K562 (cell line): ENCODE data around the gene CHAF1A. TPM values are rescaled to one million over a fixed set of nuclear protein-coding genes. Genes with fewer than 3 reads are reported as not detected.

Source experiments
- ATAC-seq: fragments of 200-7000 bp; cut with Tn5 transposase; 3 replicates; pipeline ENCODE4 v1.9.1; 2020; ENCODE audit warnings: moderate library complexity
- BruUV-seq: library from RNA; stranded (reverse); fragments of 400-500 nt; replicated peaks from 2 replicates; lab custom pipeline; 2021; lab: Mats Ljungman, UMichigan
- CTCF ChIA-PET: fragments of 300-600 bp; formaldehyde crosslinking; extraction: SDS; loops from one replicate; lab custom pipeline; 2021; ENCODE audit warnings: low intra/inter-chr PET ratio; lab: Yijun Ruan, JAX
- POLR2A ChIA-PET: fragments of 300-600, 350-650 bp; sonication (Branson Sonifier 250); formaldehyde crosslinking; extraction: SDS; loops from one replicate; lab custom pipeline; 2021; ENCODE audit warnings: antibody characterized with exemption, inconsistent platforms; lab: Yijun Ruan, JAX
- DNase-seq, 4 experiments: peaks; one replicate each; pipeline versions ENCODE4 v3.0.0 to v3.0.0-alpha.2; 2011 to 2018; ENCODE audit warnings: low spot score in 3 of 4, mixed read lengths in 3 of 4; ENCODE audit errors: extremely low read depth in 1 of 4
- FAIRE-seq: peaks from 2 replicates; lab custom pipeline; 2011; peaks lifted over from hg19 to GRCh38; lab: Jason Lieb, UNC
- H2AFZ ChIP-seq: 2 replicates; pipeline ENCODE4 v1.6.0; 2011; ENCODE audit warnings: low read depth, low read length, control low read depth, inconsistent platforms
- H3K27ac ChIP-seq: fragments of 200-600 bp; 3 replicates; pipeline ENCODE4 v1.8.0; 2011; ENCODE audit warnings: low read depth, mild to moderate bottlenecking, control low read depth, inconsistent platforms, low read length, moderate library complexity, mixed read lengths; ENCODE audit errors: extremely low read depth
- H3K27me3 ChIP-seq, 2 experiments: fragments of 300-600 bp in 1 of 2; 2 replicates in 1 of 2; 3 replicates in 1 of 2; pipeline versions ENCODE4 v1.6.0 to v1.8.0; 2011; ENCODE audit warnings: inconsistent platforms in 2 of 2, low read length in 2 of 2, mild to moderate bottlenecking in 1 of 2, mixed read lengths in 1 of 2, moderate library complexity in 1 of 2; ENCODE audit not compliant: control insufficient read depth in 2 of 2, insufficient read depth in 2 of 2
- H3K36me3 ChIP-seq: fragments of 300-600 bp; 3 replicates; pipeline ENCODE4 v1.8.0; 2011; ENCODE audit warnings: mild to moderate bottlenecking, low read length, inconsistent platforms; ENCODE audit not compliant: control insufficient read depth, insufficient read depth
- H3K4me1 ChIP-seq, 2 experiments: fragments of 200-600 bp in 1 of 2; replicated peaks in 1 of 2; 2 replicates in 1 of 2; 3 replicates in 1 of 2; pipeline versions ENCODE4 v1.5.1 to v1.8.0; 2011; ENCODE audit warnings: inconsistent platforms in 2 of 2, low read length in 2 of 2, mild to moderate bottlenecking in 1 of 2, mixed read lengths in 1 of 2, moderate library complexity in 1 of 2; ENCODE audit not compliant: control insufficient read depth in 2 of 2, insufficient read depth in 2 of 2
- H3K4me2 ChIP-seq: 2 replicates; pipeline ENCODE4 v1.6.1; 2011; ENCODE audit warnings: low read length, control low read depth, inconsistent platforms, mixed read lengths; ENCODE audit not compliant: insufficient read depth
- H3K4me3 ChIP-seq: fragments of 200-600 bp; sonication (generic), shearing (Covaris generic); 2 replicates; pipeline ENCODE4 v1.5.1; 2016; ENCODE audit warnings: control low read depth, inconsistent platforms
- H3K79me2 ChIP-seq: fragments of 200-600 bp; 3 replicates; pipeline ENCODE4 v1.8.0; 2011; ENCODE audit warnings: low read length, inconsistent platforms; ENCODE audit not compliant: control insufficient read depth, insufficient read depth
- H3K9ac ChIP-seq, 2 experiments: 2 replicates each; pipeline versions ENCODE4 v1.6.0 to v1.6.1; 2011; ENCODE audit warnings: low read depth in 2 of 2, low read length in 2 of 2, control low read depth in 1 of 2, inconsistent platforms in 1 of 2, mild to moderate bottlenecking in 1 of 2, mixed read lengths in 1 of 2; ENCODE audit not compliant: insufficient read depth in 1 of 2
- H3K9me1 ChIP-seq: one replicate; pipeline ENCODE4 v1.6.0; 2011; ENCODE audit warnings: inconsistent platforms, mild to moderate bottlenecking, low read length, moderate library complexity; ENCODE audit not compliant: control insufficient read depth, insufficient read depth
- H3K9me3 ChIP-seq: replicated peaks from 2 replicates; pipeline ENCODE4 v1.5.1; 2011; ENCODE audit warnings: low read depth, low read length, inconsistent platforms; ENCODE audit not compliant: control insufficient read depth, insufficient read depth
- H4K20me1 ChIP-seq: replicated peaks from 2 replicates; pipeline ENCODE4 v1.6.1; 2011; ENCODE audit warnings: low read length, inconsistent platforms, mixed read lengths; ENCODE audit not compliant: control insufficient read depth, insufficient read depth
- BRD9 ChIP-seq: fragments of 450-650 bp; IDR thresholded peaks from 2 replicates; pipeline ENCODE4 v1.6.1; 2018; ENCODE audit warnings: low read depth; ENCODE audit not compliant: partially characterized antibody
- EGR1 ChIP-seq: fragments of 450-650 bp; conservative IDR thresholded peaks from 2 replicates; pipeline ENCODE4 v1.6.1; 2017; ENCODE audit warnings: mild to moderate bottlenecking
- FOXM1 ChIP-seq, 2 experiments: fragments of 450-650 bp in 1 of 2; sonication (generic) in 1 of 2; formaldehyde crosslinking in 1 of 2; IDR thresholded peaks; 2 replicates each; pipeline versions ENCODE4 v1.6.1 to v1.9.0; 2017 to 2022; ENCODE audit warnings: low read depth in 2 of 2, mild to moderate bottlenecking in 2 of 2, missing genetic modification reagents in 1 of 2, moderate library complexity in 1 of 2
- GATAD2A ChIP-seq: fragments of 450-650 bp; IDR thresholded peaks from 2 replicates; pipeline ENCODE4 v1.6.1; 2017
- KLF10 ChIP-seq: fragments of 250-450 bp; sonication (Bioruptor Pico); IDR thresholded peaks from 2 replicates; pipeline ENCODE4 v1.6.1; 2021; ENCODE audit warnings: matching md5 sums
- NCOA1 ChIP-seq: fragments of 450-650 bp; IDR thresholded peaks from 2 replicates; pipeline ENCODE4 v1.6.1; 2016; ENCODE audit warnings: low read depth
- RFX5 ChIP-seq: IDR thresholded peaks from 2 replicates; pipeline ENCODE4 v1.6.1; 2011; ENCODE audit warnings: low read depth, mild to moderate bottlenecking, improper control_type of control experiment, low read length
- TAL1 ChIP-seq: fragments of 450-650 bp; IDR thresholded peaks from 2 replicates; pipeline ENCODE4 v1.6.1; 2016; ENCODE audit warnings: mild to moderate bottlenecking
- XRCC4 ChIP-seq: IDR thresholded peaks from one replicate; pipeline ENCODE4 v1.6.1; 2011; ENCODE audit not compliant: insufficient read depth, insufficient read length; ENCODE audit errors: extremely low read depth
- WGBS: fragments of 100-300 bp; shearing (Covaris generic); methylation state at CpG from one replicate; pipeline ENCODE4 v1.1.6; 2016; ENCODE audit warnings: low coverage, mixed read lengths; ENCODE audit not compliant: insufficient coverage; ENCODE audit errors: missing lambda C conversion rate; 5-methylcytosine and 5-hydroxymethylcytosine counted together
- in situ Hi-C: fragments of 300-500 bp; cut with MboI; formaldehyde crosslinking; loops from 4 replicates; pipeline ENCODE4 v1.15.0; 2018; ENCODE audit warnings: inconsistent platforms, mixed read lengths
- intact Hi-C: fragments of 100-400 bp; cut with micrococcal nuclease; formaldehyde crosslinking; loops from 2 replicates; pipeline ENCODE4 v1.14.2; 2022
- polyA plus RNA-seq, 8 experiments: library from polyadenylated mRNA; depleted of rRNA in 4 of 8; stranded (reverse) in 5 of 8; unstranded in 3 of 8; fragments of >200 nt; fragmentation: Nextera tagmentation in 2 of 8; fragmentation: Illumina TruSeq in 1 of 8; extraction: Ambion mirVana in 2 of 8; extraction: Trizol in 1 of 8; gene quantifications; 2 replicates each; pipeline versions ENCODE4 v1.2.1 to v1.2.3, GENCODE V29; 2011 to 2014; ENCODE audit warnings: inconsistent platforms in 1 of 8, missing spikeins in 1 of 8
- total RNA-seq, 7 experiments: library from RNA; depleted of rRNA in 6 of 7; stranded (reverse); fragments of >200 nt in 6 of 7; fragmentation: Illumina TruSeq in 2 of 7; extraction: Trizol in 2 of 7; gene quantifications; 2 replicates each; pipeline versions ENCODE4 v1.2.1 to v1.2.3, GENCODE V29; 2011 to 2021; ENCODE audit warnings: low replicate concordance in 1 of 7
- TF ChIP-seq, protein P1 (sequence below): sonication (generic); formaldehyde crosslinking; IDR thresholded peaks from 2 replicates; pipeline ENCODE4 v1.9.0; 2022; ENCODE audit warnings: mild to moderate bottlenecking, missing genetic modification reagents
- TF ChIP-seq, protein P2 (sequence below): sonication (generic); formaldehyde crosslinking; IDR thresholded peaks from 2 replicates; pipeline ENCODE4 v1.8.1; 2023; ENCODE audit warnings: mild to moderate bottlenecking, missing genetic modification reagents

The CHAF1A gene
- total and polyA plus RNA-seq, 9 of the 15 experiments (the other 6 are each of a cell fraction or from before 2014, with no cell fraction given): 1.6 to 86.9 (median 45.2) TPM

DNA sequence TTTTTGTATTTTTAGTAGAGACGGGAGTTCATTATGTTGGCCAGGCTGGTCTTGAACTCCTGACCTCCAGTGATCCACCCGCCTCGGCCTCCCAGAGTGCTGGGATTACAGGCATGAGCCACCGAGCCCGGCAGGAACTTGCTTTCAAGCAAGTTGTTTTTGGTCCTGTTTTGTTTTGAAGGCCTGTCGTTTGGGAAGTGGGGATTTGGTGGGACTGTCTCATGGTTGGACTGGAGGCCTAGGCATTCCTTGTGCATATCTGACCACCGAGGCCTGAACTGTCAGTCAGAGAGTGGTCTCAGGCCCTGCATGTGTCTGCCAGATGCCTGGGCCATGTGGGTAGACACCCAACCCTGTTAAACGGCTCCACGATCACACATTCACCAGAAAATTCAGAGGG, 28.9 kb downstream of the CHAF1A start:
- POLR2A ChIA-PET: no interaction called here
- H3K4me1 ChIP-seq: peaks cover 0 to 2% of the 10 kb centered on the region in 2 experiments; a peak in 1 of 5 replicates
- CTCF ChIA-PET: no interaction called here
- no peaks in the 10 kb centered on the region for H3K9me3 ChIP-seq
- no peak for ATAC-seq
- H3K27me3 ChIP-seq: no peaks in the 10 kb centered on the region
- in situ Hi-C loops (no loop called here), intact Hi-C loops (no loop called here)
- no peak for FAIRE-seq
- no peak overlapping the region for H2AFZ ChIP-seq
- no peaks in the 10 kb centered on the region for H3K9me1 ChIP-seq
- no peak overlapping the region for H3K4me2 ChIP-seq
- WGBS: 89% methylated on average over 9 of the region's 9 CpGs
- peaks cover 2% of the 10 kb centered on the region; the same call in 1 of the 3 replicates for H3K79me2 ChIP-seq
- DNase-seq: no peak
- TF ChIP-seq KLF10 (CRISPR knock-in tag) (no peak), RFX5 (no peak)
- H3K4me3 ChIP-seq: no peak overlapping the region
- BruUV-seq: no TSS peak
- H4K20me1 ChIP-seq: no peaks in the 10 kb centered on the region
- H3K9ac ChIP-seq: no peak overlapping the region
- peaks cover 83% of the 10 kb centered on the region; the same call in 2 of the 3 replicates for H3K36me3 ChIP-seq
- no peak overlapping the region for H3K27ac ChIP-seq

DNA sequence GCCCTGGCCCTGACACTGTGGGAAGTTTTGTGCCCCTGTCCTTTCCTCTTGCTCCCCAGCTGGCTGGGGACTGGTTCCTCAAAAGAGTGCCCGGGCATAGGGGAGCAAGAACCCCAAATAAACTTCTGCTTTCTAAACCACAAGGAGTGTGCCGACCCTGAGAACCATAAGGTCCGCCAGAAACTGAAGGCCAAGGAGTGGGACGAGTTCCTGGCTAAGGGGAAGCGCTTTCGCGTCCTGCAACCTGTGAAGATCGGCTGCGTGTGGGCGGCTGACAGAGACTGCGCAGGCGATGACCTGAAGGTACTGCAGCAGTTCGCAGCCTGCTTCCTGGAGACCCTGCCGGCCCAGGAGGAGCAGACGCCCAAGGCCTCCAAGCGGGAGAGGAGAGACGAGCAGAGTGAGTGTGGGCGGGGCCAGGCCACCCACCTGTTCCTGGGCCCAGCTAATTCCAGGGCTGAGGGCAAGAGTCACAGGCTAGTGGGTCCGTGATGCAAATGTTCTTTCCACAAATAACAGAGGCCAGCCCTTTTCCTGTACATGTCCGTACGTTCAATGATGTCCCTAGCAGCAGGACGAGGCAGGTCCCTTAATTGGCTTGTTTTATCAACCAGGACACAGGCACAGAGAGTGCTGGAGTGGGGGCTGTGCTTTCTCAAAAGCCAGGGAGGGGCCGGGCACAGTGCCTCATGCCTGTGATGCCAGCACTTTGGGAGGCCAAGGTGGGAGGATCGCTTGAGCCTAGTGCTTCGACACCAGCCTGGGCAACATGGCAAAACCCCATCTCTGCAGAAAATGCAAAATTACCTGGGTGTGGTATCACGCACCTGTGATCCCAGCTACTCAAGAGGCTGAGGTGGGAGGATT, 29.6 kb downstream of the CHAF1A start:
- in situ Hi-C loops: no loop called here
- Histone ChIP-seq H3K9ac (peak overlapping the region in 1 of 2 experiments; percentile 35; a peak in 1 of 4 replicates), H4K20me1 (no peaks in the 10 kb centered on the region), H3K4me3 (no peak overlapping the region), H3K9me1 (peaks cover 4% of the 10 kb centered on the region), H3K27me3 (no peaks in the 10 kb centered on the region), H3K4me2 (no peak overlapping the region), H3K4me1 (peaks cover 0 to 2% of the 10 kb centered on the region in 2 experiments; a peak in 1 of 5 replicates), H2AFZ (no peak overlapping the region), H3K36me3 (peaks cover 85% of the 10 kb centered on the region; the same call in 2 of the 3 replicates), H3K27ac (no peak overlapping the region), H3K9me3 (no peaks in the 10 kb centered on the region), H3K79me2 (peaks cover 2% of the 10 kb centered on the region; the same call in 1 of the 3 replicates)
- BruUV-seq: no TSS peak
- ChIA-PET POLR2A (interaction anchor here (0.6 to 0.7 kb wide), 3 partner anchors 12 to 153 kb away, joined by 3 read pairs; no protein-coding TSS in a partner anchor), CTCF (no interaction called here)
- ATAC-seq: no peak
- DNase-seq: no peak
- FAIRE-seq: no peak
- WGBS: 89% methylated on average over 24 of the region's 26 CpGs
- intact Hi-C loops: no loop called here
- TF ChIP-seq, protein P1, sequence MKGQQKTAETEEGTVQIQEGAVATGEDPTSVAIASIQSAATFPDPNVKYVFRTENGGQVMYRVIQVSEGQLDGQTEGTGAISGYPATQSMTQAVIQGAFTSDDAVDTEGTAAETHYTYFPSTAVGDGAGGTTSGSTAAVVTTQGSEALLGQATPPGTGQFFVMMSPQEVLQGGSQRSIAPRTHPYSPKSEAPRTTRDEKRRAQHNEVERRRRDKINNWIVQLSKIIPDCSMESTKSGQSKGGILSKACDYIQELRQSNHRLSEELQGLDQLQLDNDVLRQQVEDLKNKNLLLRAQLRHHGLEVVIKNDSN (CRISPR knock-in tag): no peak
- TF ChIP-seq BRD9 (no peak), TAL1 (no peak), FOXM1 (IDR thresholded peaks at IDR 0.05; ENCODE audit: low read depth) (no peak), FOXM1 (CRISPR knock-in tag; IDR thresholded peaks at IDR 0.05; ENCODE audit: low read depth) (no peak), NCOA1 (no peak), GATAD2A (no peak), EGR1 (0 out of 2 replicates have a peak, but pooled peaks have one; percentile 12), XRCC4 (no peak)
- TF ChIP-seq, protein P2, sequence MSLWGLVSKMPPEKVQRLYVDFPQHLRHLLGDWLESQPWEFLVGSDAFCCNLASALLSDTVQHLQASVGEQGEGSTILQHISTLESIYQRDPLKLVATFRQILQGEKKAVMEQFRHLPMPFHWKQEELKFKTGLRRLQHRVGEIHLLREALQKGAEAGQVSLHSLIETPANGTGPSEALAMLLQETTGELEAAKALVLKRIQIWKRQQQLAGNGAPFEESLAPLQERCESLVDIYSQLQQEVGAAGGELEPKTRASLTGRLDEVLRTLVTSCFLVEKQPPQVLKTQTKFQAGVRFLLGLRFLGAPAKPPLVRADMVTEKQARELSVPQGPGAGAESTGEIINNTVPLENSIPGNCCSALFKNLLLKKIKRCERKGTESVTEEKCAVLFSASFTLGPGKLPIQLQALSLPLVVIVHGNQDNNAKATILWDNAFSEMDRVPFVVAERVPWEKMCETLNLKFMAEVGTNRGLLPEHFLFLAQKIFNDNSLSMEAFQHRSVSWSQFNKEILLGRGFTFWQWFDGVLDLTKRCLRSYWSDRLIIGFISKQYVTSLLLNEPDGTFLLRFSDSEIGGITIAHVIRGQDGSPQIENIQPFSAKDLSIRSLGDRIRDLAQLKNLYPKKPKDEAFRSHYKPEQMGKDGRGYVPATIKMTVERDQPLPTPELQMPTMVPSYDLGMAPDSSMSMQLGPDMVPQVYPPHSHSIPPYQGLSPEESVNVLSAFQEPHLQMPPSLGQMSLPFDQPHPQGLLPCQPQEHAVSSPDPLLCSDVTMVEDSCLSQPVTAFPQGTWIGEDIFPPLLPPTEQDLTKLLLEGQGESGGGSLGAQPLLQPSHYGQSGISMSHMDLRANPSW (CRISPR knock-in tag): no peak
